ENCODE measurements around the gene INSIG1. TPM values are rescaled to one million over a fixed set of nuclear protein-coding genes. Genes with fewer than 3 reads are reported as not detected.

INSIG1 gene
- total and polyA plus RNA-seq, 12 donors: 5.9 to 16.3 (median 12.1) TPM

DNA sequence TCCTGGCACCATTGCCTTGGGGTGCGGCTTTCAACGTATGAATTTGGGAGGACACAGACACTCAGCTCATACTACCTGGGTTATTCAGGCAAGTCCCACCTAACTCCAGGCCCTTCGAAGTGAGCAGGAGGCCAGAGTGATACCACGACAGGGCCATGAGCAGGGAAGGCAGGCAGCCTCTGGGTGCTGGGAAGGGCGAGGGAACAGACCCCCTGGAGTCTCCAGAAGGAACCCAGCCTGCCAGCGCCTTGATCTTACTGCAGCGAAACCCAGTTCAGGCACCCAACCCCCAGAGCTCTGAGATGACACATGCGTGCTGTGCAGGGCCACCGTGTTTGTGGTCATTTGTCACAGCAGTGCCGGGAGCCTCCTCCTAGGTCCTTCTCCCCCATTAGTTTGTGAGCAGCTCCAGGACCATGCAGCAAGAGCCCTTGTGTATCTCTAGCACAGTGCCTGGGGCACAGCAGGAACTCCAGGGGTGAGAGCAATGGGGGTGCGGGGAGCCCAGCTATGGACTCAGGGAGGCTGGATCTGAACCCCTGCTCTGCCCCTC lies 7.7 kb upstream of the INSIG1 start:
- intact Hi-C loops (cut with DNase I): loop anchor here in 1 of 10 donors (10.0 kb wide), 1 partner anchor 95 kb away; no protein-coding TSS in a partner anchor
- peaks cover 0 to 13% (median 0%) of the 10 kb centered on the region in 7 donors for H3K27me3 ChIP-seq
- no peaks in the 10 kb centered on the region for H3K36me3 ChIP-seq
- no peak for ATAC-seq
- H3K27ac ChIP-seq: no peak overlapping the region
- 84 to 93% methylated on average over 11 of the region's 11 CpGs for WGBS, 2 donors
- TF ChIP-seq, protein P1, sequence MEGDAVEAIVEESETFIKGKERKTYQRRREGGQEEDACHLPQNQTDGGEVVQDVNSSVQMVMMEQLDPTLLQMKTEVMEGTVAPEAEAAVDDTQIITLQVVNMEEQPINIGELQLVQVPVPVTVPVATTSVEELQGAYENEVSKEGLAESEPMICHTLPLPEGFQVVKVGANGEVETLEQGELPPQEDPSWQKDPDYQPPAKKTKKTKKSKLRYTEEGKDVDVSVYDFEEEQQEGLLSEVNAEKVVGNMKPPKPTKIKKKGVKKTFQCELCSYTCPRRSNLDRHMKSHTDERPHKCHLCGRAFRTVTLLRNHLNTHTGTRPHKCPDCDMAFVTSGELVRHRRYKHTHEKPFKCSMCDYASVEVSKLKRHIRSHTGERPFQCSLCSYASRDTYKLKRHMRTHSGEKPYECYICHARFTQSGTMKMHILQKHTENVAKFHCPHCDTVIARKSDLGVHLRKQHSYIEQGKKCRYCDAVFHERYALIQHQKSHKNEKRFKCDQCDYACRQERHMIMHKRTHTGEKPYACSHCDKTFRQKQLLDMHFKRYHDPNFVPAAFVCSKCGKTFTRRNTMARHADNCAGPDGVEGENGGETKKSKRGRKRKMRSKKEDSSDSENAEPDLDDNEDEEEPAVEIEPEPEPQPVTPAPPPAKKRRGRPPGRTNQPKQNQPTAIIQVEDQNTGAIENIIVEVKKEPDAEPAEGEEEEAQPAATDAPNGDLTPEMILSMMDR (IDR thresholded peaks at IDR 0.05): no peak
- peaks cover 0 to 36% (median 0%) of the 10 kb centered on the region in 9 donors for H3K4me1 ChIP-seq
- no peak overlapping the region for H3K4me3 ChIP-seq
- no peaks in the 10 kb centered on the region for H3K9me3 ChIP-seq
- no peak for DNase-seq

DNA sequence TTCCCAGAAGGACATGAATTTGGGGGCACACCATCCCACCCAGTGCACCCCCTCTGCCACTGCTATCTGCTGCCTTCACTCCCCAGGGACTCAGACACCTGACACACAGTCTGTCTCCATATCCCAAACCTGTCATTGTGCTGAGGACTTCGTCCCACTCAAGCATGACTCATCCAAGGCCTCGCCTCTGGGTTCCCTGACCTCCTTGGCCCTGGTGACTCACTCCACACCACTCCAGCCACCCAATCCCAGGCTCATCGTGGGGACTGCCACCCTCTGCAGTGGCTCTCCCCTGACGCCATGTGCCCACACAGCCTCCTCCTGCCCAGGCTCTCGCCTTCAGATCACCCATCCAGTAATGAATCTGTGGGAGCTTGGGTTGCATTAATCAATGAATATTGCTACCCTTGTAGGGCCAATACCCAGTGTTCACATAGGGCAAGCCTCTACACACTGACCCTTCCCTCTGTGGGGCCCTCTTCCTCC lies 6.6 kb upstream of the INSIG1 start:
- no peak overlapping the region for H3K27ac ChIP-seq
- no peak overlapping the region for H3K4me3 ChIP-seq
- peaks cover 0 to 34% (median 0%) of the 10 kb centered on the region in 9 donors for H3K4me1 ChIP-seq
- peaks cover 0 to 8% (median 0%) of the 10 kb centered on the region in 7 donors for H3K27me3 ChIP-seq
- intact Hi-C loops (cut with DNase I): loop anchor here in 1 of 10 donors (10.0 kb wide), 1 partner anchor 96 kb away; no protein-coding TSS in a partner anchor
- 71 to 81% methylated on average over 5 of the region's 5 CpGs for WGBS, 2 donors
- H3K9me3 ChIP-seq: no peaks in the 10 kb centered on the region
- no peak for DNase-seq
- TF ChIP-seq, protein P1 (IDR thresholded peaks at IDR 0.05): no peak
- no peaks in the 10 kb centered on the region for H3K36me3 ChIP-seq
- peak in 4 of 8 donors; percentile 6 to 85 (median 32) for ATAC-seq

DNA sequence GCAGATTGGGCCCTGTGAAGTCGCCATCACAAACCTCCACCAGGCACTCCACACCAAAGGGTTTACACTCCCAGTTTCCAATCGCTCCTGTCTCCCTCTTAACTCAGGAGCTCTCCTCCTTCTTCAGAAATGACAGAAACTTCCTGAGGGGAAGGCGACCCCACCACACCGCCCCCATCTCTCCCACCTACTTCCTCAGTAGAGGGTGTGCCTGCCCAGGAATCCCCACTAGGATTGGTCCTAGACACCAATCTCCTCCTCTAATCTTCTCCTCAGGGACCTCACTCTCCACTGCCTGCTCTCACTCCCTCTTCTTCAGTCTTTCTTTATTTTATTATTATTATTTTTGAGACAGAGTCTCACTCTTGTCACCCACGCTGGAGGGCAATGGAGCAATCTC lies 5.9 kb upstream of the INSIG1 start:
- intact Hi-C loops (cut with DNase I): loop anchor here in 1 of 10 donors (10.0 kb wide), 1 partner anchor 97 kb away; no protein-coding TSS in a partner anchor
- peaks cover 2 to 40% (median 4%) of the 10 kb centered on the region in 9 donors for H3K4me1 ChIP-seq
- peaks cover 0 to 8% (median 0%) of the 10 kb centered on the region in 7 donors for H3K27me3 ChIP-seq
- no peaks in the 10 kb centered on the region for H3K9me3 ChIP-seq
- no peak overlapping the region for H3K4me3 ChIP-seq
- DNase-seq: no peak
- ATAC-seq: no peak
- no peaks in the 10 kb centered on the region for H3K36me3 ChIP-seq
- WGBS, 2 donors: 66 to 69% methylated on average over 5 of the region's 5 CpGs
- TF ChIP-seq, protein P1 (IDR thresholded peaks at IDR 0.05): no peak
- no peak overlapping the region for H3K27ac ChIP-seq

DNA sequence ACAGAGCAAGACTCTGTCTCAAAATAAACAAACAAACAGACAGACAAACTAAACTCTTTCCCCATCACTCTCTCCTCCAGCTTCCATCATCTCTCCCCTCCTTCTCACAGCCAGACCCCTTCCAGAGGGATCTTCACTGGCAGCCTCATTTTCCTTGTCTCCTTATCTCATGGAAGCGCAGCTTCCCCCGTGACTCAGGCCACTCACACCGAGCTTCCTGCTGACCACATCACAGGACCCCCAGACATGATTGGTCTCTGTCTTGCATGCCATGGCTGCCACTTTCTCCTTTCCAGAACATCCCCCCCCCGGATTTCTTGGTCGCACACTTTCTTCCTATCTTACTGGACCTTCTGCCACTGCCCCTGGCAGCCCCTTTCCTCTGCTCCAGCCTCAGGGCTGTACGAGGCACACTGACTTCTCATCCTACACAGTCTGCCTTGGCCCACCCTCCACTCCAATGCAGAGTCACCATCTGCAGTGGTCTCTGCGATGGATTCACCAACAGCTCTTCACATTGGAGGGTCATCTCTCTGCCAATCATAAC lies 4.9 kb upstream of the INSIG1 start:
- Histone ChIP-seq H3K27ac (no peak overlapping the region), H3K9me3 (no peaks in the 10 kb centered on the region), H3K27me3 (peaks cover 0 to 8% (median 0%) of the 10 kb centered on the region in 7 donors), H3K36me3 (no peaks in the 10 kb centered on the region), H3K4me1 (peaks cover 5 to 35% (median 8%) of the 10 kb centered on the region in 9 donors), H3K4me3 (no peak overlapping the region)
- no peak for DNase-seq
- 64 to 72% methylated on average over 7 of the region's 7 CpGs for WGBS, 2 donors
- intact Hi-C loops (cut with DNase I): loop anchor here in 1 of 10 donors (10.0 kb wide), 1 partner anchor 98 kb away; no protein-coding TSS in a partner anchor
- no peak for ATAC-seq
- TF ChIP-seq, protein P1 (IDR thresholded peaks at IDR 0.05): no peak
